Retinal pigment epithelial cell (primary cell): Measurements from ENCODE around the gene AGGF1.
A peak's percentile ranks its signal among the peaks of the same experiment; 100 is the strongest.
"Not testable (repeated sequence)": the region's sequence is repeated elsewhere in the genome, so short reads cannot be mapped to it uniquely, and the experiment has no call there.

Source experiments
- DNase-seq: peaks from one replicate; pipeline ENCODE4 v3.0.0-alpha.2; 2010; ENCODE audit warnings: low read depth
- H3K4me3 ChIP-seq: 2 replicates; pipeline ENCODE4 v1.5.1; 2011; ENCODE audit warnings: mild to moderate bottlenecking, low read length, control low read depth, moderate library complexity
- TF ChIP-seq, protein P1 (sequence below): conservative IDR thresholded peaks from 2 replicates; pipeline ENCODE4 v1.5.1; 2011; ENCODE audit warnings: low read depth, low read length, control low read depth, inconsistent platforms

AGGF1 gene

DNA sequence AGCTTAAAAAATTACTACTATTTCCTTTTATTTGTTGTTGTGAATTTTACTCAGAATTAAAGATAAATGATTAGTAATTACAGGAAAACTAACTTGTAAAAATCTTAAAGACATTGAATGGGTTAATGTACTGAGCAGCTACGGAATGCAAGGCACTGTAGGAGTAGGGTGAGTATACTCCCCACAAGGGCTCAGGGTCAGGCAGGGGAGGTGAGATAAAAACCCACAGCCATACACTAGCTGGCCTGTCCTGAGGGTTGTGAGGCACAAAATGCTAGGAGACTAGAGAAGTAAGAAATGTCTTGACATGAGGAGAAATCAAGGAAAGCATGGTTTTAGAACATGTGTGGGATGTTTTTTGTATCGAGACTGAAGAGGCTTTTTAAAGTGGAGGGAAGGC lies 43.5 kb downstream of the AGGF1 start:
- DNase-seq, result no peak
- H3K4me3 ChIP-seq, result no peak overlapping the region
- TF ChIP-seq, protein P1, sequence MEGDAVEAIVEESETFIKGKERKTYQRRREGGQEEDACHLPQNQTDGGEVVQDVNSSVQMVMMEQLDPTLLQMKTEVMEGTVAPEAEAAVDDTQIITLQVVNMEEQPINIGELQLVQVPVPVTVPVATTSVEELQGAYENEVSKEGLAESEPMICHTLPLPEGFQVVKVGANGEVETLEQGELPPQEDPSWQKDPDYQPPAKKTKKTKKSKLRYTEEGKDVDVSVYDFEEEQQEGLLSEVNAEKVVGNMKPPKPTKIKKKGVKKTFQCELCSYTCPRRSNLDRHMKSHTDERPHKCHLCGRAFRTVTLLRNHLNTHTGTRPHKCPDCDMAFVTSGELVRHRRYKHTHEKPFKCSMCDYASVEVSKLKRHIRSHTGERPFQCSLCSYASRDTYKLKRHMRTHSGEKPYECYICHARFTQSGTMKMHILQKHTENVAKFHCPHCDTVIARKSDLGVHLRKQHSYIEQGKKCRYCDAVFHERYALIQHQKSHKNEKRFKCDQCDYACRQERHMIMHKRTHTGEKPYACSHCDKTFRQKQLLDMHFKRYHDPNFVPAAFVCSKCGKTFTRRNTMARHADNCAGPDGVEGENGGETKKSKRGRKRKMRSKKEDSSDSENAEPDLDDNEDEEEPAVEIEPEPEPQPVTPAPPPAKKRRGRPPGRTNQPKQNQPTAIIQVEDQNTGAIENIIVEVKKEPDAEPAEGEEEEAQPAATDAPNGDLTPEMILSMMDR, result no peak

DNA sequence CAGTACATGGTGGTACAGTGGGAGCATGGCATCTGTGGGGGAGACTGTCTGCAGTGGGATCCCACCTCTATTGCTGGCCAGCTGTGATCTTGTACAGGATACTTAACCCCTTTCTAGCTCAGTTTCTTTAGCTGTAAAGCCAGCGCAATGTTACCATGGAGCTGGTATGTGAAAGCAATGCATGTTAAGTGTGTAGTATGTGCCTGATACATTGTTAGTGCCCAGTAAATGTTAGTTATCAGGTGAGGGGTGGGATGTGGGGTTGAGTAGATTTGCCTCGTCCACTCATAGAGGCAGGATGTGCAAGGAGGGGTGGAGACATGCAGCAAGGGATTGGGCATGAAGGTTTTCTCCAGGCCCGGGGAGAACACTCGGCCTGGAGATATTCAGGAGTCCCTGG lies 44.5 kb downstream of the AGGF1 start:
- TF ChIP-seq, protein P1, result no peak
- DNase-seq, result no peak
- H3K4me3 ChIP-seq, result no peak overlapping the region

DNA sequence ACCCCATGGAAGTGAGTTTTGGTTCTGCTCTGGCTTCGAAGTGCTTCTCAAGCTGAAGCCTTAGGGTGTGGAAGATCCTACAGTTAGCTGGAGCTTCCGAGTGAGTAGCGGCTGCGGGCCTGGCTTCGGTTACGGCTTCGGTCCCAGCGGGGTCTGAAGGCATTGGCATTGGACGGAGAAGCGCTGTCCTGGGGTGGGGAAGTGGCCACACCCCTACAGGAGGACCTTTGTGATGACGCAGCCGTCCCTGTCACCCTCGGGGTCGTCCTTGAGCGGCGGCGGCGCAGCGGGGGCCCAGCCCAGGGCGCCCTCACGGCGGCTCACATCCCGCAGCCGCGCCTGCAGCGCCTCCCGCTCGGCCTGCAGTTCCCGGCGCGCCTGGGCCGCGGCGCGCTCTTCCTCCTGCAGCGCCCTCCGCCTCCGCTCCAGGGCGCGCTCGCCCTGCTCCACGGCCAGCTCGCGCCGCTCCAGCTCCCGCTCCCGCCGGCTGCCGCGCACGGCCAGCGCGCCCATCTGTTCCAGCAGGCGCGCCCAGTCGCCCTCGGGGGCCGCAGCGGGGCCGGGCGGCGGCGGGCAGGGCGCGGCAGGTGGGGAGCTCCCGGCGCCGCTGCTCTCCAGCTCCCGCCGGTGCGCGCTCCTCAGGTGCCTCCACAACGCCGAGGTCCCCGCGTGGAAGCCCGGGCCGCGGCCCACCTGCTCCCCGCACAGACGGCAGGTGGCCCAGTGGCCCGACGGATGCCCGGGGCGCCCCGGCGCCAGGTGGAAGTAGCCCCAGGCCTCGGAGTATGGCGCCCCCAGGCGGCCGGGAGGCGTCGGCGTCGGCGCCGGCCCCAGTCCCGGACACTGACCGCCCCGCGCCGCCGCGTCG lies 47.0 kb downstream of the AGGF1 start:
- DNase-seq, result no peak
- H3K4me3 ChIP-seq, result peak overlapping the region; percentile 46
- TF ChIP-seq, protein P1, result peak; percentile 63

DNA sequence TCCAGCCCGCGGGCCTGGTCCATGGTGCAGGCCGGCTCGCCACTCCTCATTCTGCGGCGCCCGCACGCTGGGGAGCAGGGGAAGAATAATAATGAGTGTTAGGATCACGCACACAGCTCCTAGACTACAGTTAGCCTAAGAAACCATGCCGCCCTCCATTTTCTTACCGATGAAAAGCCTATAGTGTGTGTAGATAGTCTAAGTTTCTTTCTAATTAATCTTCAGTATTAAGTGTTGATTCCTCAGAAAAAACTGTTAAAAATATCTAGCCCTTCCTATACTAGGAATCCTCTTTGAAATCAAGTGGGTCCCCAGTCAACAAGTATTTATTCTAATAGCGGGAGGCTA lies 47.6 kb downstream of the AGGF1 start:
- no peak for DNase-seq
- TF ChIP-seq, protein P1, result no peak
- peak overlapping the region; percentile 40 for H3K4me3 ChIP-seq

DNA sequence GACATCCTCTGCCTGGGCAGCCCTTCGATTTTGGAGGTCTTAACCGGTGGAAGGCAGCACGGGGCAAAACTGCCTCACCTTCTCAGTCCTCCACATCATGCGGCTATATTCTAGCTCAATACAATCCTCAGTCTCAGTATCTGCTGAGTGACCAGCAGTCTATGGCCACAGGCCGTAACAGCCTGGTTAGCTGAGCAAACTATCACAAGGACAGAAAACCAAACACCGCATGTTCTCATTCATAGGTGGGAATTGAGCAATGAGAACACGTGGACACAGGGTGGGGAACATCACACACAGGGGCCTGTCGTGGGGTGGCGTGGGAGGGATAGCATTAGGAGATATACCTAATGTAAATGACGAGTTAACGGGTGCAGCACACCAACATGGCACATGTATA lies 50.3 kb downstream of the AGGF1 start:
- DNase-seq, H3K4me3 ChIP-seq: not testable (repeated sequence)

DNA sequence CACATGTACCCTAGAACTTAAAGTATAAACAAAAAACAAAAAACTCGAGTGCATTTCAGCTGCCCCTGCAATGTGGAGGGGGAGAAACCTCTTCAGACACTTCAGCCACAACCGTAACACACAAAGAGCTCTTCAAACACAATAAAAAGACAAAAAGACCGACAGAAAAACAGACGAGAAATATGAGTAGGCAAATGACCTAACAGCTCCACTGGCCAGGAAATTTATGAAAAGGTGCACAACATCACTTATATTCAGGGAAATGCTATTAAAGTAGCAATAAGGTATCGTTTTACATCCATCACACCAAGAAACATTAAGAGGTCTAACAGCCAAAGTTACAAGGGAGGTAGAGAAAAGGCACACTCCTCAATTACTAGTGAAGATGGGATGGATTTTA lies 50.7 kb downstream of the AGGF1 start:
- H3K4me3 ChIP-seq, result no peak overlapping the region
- TF ChIP-seq, protein P1, result no peak

DNA sequence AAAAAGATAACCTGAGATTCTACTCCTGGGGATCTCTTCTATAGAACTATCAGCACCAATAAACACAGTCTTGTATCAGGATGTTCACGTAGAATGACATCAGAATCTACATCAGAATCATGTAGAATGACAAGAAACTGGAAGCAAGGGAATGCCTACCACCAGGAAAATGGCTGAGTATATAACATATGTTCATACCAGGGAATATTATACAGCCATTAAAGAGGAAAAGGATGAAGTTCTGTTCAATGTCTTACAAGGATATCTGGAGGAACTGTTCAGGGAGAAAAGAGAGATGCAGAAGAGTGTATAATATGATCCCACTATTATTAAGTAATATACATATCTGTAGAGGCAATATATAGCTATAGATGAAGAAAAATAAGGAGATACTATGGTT lies 52.1 kb downstream of the AGGF1 start:
- no peak for DNase-seq
- no peak overlapping the region for H3K4me3 ChIP-seq
- TF ChIP-seq, protein P1, result no peak

More for the DNA sequence above, 50.7 kb downstream of the AGGF1 start:
- DNase-seq, result no peak

DNA sequence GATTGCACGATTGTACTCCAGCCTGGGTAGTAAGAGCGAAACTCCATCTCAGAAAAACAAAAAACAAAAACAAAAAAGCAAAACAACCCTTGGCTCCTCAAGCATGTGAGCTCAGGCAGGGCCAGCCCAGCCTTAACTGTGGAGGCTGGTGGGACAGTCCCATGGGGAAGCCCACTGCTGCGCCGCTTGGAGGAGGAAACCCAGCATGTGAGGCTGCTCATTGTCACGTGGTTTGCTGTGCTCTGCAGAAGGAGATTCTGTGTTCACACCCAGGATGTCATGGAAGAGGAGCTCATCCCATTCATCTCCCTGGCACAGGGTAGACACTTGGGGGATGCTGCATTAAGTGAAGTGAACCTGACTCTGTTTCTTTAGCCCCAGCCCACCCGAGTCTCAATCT lies 52.9 kb downstream of the AGGF1 start:
- no peak for DNase-seq
- no peak overlapping the region for H3K4me3 ChIP-seq

More for the DNA sequence above, 52.9 kb downstream of the AGGF1 start:
- TF ChIP-seq, protein P1, result no peak
